HG03066 (cell line): ENCODE measurements around the gene EEF1AKMT1.

ENCODE experiments used
- ATAC-seq: cut with Tn5 transposase; IDR thresholded peaks from one replicate; pipeline ENCODE4 v1.9.1; 2021; ENCODE audit warnings: low read depth; ENCODE audit not compliant: unreplicated experiment

Gene EEF1AKMT1

DNA sequence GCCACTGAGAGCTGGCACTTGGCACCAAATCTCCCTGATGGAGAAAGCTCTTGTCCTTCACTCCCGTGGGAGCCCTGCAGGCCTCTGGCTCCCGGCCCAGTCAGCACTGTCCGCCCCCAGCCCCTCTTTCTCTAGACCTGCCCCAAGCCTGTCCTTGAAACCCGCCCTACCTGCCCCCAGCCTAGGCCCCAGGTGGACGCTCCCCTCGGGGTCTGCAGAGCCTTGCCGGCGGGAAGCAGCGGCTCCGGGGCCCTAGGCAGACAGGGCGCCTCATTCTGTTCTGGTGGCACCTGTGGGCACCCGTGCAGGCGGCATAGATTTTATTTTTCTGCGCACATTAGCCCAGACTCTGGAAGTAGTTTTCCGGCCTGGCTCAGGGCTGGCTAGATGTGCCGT is 52.7 kb downstream of the EEF1AKMT1 start:
- no peak for ATAC-seq

DNA sequence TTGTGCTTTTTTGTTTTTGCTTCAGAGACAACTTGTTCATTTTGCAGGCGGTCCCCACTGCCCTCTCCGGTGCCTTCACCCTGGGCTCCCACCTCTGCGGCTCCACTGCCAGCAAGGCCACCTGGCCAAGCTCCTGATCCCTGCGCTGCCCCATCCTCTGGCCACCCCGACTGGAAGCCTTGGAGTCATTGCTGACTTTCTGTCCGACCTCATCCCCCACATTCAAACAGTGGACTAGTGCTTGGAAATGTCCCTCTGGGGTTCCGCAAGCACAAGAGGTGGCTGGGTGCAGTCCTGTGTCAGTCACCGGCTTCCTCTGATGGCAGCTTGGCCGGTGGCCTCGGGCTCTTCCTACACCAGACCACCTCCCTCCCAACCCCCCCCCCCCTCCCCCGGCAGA is 53.3 kb downstream of the EEF1AKMT1 start:
- no peak for ATAC-seq

DNA sequence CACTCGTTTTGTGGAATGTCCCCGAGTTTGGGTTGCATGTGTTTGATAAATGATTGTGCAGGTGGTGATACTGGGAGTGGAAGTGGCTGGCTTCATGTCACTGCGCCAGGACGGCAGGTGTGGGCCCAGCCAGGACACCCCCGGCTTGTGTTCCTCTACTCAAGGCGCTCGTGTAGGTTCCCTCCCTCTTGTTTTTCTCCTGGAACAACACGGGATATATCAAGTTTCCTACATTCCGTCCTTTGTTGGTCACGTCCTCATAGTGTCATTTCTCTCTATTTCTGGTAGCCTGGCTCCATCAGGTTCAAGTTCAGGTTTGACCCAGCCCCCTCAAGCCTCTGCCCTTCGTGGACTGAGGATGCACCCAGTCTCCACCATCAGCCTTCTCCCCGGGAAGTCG is 54.0 kb downstream of the EEF1AKMT1 start:
- no peak for ATAC-seq

DNA sequence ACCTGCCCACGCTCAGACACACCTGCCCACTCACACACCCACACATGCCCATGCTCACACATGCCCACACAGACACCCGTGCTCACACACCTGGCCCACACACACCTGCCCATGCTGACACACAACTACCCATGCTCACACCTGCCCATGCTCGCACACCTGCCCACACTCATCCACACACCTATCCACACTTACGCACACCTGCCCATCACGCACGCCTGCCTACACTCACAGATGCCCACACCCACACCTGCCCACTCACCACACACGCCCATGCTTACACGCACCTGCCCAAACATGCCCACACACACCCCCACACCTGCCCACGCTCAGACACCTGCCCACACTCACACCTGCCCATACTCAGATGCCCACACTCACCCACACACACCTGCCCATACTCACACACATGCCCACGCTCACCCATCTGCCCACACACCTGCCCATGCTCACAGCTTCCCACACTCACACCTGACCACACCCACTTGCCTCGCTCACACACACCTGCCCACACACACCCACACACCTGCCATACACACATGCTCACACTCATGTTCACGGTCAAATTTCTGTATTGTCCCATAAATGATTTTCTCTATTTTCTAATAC is 54.7 kb downstream of the EEF1AKMT1 start:
- no peak for ATAC-seq

DNA sequence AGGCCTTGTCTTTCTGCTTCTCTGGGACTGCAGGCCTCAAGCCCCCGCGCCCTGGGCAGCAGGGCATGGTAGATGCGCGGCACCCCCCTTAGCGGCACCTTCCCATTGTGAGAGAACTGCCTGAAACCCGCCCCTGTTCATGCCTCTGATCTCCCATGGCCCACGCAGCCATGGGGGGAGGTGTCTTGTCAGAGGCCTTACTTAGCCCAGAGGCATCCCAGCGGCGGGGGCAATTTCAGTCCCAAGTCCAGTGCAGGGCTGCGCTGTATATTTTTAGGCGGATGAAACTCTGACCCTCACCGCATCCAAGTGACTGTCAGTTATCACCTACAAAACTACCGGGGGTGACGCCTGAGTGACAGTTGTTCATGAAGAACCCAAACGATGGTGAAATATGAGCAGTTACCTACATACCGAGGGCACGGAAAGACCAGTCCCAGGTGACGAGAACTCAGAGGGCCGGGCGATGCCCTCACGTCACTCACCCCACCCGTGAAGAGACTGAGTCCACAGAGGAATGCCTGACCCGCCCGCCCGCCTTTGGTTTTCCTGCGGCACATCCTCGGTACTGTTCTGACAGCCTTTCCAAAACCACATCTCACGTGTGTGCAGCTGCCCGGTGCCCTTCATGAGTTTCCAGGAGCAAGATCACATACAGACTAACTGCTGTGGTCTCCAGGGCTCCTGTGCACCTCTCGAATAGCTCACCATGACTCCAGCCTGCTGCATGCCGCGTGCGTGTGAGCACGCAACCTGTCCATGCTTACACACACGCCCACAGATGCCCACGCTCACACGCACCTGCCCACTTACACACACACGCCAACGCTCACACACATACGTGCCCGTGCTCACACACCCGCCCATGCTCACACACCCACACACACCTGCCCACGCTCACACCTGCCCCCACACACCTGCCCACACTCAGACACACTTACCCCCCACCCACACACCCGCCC is 55.9 kb downstream of the EEF1AKMT1 start:
- ATAC-seq: no peak

DNA sequence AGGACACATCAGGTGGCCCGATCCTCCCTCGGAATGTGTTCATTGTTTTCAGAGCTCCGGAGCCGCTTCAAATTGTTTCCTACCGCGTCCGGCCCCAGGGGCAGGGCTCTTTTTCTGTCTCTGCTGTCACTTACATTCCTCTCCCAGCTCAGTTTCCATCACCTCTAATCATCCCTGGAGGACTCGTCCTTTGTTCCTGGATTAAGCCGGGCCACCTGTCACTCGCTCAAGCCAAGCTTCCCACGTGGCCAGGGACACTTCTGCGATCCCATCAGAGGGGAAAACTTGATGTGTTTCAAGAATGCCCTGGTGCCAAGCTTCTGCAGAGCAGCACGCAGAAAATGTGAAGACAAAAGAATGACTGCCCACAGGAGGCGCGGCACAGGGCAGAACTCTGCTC is 56.8 kb downstream of the EEF1AKMT1 start:
- ATAC-seq: no peak

DNA sequence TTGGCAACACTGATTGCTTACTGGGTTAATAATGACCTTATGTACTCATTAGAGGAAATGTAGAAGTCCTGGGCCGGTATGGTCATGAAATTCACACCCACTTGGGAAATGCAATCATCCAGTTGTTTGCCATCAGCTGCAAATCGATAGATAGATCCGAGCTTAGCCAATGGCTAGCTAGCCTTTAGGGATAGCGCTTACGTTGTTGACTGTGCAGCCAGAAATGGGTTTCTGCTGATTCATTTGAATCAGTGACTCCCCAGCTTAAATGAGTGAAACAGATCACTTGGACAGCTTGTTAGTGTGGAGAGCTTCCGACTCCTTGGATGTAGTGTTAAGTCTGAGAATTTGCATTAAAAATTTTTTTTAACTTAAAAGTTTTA is 58.4 kb downstream of the EEF1AKMT1 start:
- ATAC-seq: no peak

DNA sequence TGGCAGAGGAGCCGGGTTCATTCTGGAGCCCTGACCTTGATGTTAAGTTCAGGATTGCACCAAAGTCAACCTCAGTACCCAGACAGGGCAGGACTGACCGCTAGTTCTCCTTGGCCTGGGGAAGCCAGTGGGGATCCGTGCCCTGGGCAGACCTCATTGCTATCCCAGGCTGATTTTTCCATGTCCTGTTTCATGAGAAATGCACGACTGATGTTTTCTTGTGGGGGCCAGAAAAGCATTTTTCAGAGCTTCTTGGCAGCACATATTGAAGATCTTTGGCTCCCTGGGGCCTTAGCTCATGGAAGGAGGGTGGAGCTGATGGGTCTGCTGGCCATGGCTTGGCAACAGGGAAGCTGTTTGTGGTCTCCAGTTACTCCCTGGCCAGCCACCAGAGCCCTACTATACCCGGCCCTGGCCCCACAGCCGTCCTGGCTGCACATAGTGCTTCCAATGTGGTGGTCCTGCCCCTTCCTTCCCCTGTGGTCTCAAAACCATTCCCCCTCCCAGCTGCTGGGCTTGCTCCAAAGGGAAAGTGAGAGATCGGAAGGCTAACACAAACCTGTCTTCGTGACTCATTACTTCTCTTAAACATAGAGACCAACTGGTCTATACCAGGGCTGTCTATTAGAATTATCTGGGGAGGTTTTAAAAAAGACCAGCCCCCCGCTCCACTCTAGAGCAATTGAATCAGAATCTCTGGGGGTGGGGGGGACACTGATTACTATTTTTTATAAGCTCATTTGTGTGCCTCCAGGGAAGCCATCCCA is 59.0 kb downstream of the EEF1AKMT1 start:
- no peak for ATAC-seq

DNA sequence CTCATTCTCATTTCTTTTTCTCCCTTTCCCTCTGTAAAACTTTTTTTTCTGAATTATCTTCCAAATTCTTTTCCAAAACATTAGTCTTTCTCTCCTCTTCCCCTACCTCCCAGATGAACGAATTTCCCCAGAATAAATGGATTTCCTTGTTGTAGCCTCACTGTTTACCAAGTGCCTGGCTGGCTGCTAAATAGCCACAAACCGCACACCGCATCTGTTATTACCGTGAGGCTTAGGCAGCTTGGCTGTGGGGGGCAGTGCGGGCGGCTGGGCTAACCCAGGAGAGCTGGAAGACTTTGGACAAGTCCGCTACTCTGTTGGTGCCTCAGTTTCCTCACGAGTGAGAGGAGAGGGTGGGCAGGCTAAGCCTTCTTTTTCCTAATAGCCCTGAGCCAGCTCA is 59.6 kb downstream of the EEF1AKMT1 start:
- no peak for ATAC-seq

DNA sequence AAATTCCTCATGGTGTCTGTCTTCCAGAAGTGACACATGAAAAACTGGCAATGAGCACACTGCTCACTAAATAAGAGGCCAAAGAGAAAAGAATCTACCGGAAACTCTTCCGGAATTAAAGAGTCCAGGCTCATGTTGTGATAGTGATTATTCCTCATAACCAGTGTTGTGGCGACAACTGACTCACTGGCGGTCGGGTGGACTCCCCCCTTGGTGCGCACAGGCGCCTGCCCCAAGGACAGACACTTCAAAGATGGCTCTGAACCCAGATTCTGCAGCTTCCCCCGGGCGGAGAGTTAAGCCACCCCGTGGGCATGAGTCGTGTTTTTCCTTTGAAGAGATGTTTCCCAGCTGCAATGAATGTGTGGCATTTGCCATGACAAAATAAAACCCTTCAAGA is 60.0 kb downstream of the EEF1AKMT1 start:
- no peak for ATAC-seq

DNA sequence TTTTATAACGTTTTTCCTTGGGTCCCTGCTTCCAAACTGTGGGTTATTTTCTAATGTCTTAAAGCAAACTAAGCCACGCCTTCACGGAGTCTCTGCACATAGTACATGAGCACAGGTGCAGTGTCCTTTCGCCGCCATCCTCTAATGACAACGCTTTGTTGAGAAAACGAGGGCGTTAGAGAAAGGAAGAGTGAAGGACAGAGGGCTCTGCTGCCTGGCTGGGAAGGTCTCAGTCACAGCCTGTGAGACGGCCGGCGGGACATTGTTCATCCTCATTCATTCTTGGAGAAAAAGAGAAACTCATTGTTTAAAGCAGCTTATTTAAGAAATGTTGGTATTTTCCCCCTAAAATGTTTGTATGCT is 60.8 kb downstream of the EEF1AKMT1 start:
- ATAC-seq: no peak

DNA sequence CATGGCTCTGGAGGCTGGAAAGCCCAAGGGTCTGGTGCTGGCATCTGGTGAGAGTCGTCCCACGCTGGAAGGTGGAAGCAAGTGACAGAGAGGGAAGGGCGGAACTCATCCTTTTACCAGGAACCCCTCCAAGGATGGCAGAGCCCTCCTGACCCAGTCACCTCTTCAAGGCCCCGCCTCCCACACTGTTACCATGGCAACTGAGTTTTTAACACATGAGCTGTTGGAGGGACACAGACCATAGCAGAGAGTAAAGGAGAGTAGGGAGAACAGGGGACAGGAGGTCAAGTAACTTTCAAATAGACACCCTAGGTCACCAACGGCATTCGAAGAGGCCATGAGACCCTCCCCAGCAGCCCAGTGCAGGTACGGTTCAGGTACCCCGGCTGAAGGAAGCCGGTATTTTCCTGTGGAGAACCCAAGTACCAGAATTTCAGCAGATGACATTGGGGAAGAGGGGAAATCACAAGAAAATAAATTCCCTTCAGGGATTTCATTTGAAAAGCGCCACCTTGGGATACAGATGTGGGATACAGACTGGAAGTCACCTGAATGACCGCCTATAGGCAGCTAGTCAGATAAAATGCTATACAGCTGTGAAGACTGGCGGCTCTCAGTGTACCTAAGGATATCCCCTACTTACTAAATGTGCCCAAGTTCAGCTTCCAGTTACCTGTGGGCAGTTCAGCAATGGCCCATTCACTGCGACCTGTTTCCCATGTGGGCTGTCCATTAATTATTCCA is 62.3 kb downstream of the EEF1AKMT1 start:
- no peak for ATAC-seq

DNA sequence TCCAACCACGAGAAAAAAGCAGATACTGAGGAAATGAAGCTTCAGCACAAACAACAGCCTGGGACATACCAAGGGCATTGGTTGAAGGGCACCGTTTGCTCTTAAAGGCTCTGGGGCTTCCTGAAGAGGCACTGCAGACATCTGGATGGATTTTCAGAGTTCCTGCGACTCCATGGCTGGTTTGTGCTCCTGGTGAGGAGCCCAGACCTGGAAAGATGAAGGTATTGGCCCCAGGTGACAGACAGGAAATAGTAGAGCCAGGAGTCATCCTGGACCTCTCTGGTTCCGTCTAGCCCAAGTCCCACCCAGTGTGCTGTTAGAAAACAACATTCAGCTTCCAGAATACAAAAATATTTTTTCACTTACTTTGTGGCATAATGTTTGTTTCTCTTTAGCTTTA is 64.0 kb downstream of the EEF1AKMT1 start:
- ATAC-seq: no peak

DNA sequence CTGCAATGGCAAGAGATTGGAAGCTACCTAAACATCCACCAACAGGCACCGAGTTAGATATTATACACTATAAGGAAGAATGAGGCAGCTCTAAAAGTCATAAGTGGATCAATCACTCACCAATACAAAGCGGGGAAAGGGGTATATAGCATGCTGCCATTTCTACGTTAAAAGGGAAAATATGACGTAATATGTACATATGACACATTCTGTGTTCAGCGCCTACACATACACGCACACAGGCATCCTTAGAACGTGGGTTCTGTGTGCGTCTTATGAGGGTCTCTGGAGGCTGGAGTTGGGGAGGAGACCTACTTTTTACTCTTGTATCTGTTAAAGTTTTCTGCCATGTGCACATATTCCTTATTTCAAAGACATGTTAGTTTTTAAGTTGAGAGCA is 64.4 kb downstream of the EEF1AKMT1 start:
- no peak for ATAC-seq

DNA sequence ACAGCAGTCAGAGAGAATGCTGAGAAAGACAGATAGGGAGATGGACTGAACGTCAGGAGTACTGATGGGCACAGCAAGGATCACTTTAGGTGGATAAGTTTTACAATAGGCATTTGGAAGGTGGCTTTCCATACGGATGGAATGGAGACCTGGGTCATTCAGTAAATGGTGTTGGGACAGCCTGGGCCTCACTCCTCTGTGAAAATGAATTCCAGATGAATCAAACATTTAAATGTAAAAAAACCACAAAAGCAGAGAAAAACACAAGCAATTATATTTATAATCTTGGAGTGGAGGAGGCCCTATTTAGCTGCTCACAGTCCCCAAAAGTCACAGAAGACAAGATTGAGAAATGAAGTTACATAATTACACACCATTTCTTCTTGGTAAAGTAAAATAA is 65.5 kb downstream of the EEF1AKMT1 start:
- no peak for ATAC-seq

DNA sequence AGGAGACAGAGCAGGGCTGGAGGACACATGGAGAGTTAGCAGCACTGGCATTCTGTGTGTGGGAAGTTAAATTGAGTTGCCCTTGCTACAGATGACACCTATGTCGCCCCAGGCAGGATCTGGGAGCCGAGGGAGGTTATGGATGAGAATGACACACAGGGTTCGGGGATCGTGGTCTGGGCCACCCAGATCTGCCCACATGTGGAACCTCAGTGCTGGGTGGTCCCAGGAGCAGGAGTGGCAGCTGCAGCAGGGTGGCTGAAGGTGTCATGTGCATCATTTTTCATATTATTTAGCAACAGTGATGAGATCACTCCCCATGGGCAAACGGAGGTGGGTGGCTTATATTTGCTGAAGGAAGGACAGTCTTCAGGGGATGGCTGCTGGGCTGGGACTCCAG is 67.1 kb downstream of the EEF1AKMT1 start:
- no peak for ATAC-seq

DNA sequence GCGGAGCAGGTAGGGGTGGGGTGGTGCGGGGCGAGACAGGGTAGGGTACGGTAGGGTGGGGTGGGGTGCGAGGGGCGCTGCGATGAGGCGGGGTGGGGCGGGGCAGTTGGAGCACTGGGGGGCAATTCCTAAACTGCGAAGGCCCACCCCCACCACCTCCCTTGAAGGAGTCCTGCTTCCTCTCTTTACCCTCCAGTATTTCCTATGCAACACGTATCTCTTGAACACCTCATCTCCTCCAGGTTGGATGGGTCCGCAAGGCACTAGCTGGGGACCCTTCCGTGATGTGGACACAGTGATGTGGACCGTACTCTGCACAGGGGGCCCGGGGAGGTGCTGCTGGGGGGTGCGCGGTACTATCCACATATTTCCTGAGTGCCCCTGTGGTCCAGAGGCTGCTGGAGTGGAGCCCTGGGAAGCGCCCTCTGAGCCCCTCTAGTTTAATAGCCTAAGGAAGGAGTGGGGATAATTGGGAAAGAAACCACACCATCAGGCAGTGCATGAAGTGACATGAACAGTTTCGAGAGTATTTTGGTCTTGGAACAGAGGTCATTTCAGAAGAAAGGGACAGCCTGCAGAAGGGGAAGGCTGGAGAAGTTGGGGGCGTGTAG is 69.2 kb downstream of the EEF1AKMT1 start:
- no peak for ATAC-seq

DNA sequence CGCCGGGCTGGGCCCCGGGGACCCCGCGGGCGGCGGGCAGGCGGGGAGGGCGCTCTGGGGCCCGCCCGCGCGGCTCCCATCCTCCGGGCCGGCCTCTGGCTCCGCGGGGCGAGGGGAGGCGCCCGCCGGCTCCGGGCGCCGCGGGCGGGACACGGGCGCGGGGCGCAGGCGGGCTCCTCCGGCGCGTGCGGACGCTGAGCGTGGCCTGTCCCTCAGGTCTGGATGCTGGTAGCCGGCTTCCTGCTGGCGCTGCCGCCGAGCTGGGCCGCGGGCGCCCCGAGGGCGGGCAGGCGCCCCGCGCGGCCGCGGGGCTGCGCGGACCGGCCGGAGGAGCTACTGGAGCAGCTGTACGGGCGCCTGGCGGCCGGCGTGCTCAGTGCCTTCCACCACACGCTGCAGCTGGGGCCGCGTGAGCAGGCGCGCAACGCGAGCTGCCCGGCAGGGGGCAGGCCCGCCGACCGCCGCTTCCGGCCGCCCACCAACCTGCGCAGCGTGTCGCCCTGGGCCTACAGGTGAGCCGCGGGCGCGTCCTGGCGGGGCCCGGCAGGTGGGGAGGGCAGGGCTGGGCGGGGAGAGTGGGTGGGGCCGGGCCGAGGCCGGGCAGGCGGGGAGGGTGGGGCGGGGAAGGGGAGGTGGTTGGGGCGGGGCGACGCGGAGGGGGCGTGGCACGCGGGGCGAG is 69.8 kb downstream of the EEF1AKMT1 start:
- ATAC-seq: peak; percentile 77

DNA sequence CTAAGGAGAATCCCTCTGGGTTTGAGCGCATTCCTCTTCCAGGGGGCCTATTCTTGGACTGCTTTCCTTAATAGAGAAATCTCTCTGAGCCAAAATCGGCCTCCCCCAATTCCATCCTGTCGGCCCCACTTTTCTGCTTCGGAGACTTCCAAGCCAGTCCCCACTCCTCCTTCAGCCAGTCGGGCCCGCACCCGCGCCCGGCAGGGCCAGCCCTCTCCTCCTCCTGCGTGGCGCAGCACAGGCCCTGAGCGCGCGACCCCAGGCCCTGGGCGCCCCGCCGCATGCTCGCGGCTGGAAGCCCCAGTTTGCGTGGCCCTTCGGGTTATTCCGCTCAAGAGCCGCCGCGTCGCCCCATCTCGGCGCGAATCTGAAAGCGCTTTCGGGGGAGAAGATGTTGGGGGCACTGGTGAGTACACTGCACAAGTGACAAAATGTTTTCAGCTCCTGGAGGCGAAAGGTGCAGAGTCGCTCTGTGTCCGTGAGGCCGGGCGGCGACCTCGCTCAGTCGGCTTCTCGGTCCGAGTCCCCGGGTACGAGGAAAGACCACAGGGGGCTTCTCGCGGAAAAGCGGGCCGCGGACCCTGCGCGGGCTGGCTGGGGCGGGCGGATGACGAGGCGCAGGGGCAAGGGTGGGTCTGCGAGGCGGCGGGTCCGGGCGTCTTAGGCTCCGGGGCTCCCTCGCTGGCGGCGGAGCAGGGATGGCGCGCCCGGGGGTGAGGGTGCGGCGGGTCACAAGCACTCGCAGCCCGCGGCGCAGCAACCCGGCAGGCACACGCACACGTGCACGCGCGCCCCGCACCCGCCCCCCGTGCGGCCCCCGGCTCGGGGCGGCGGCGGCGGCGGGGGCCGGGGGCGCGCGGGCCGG is 70.6 kb downstream of the EEF1AKMT1 start, which contains the start of gene IL17D:
Gene IL17D (plus strand): TSS at position 785 of the 865 bp plus-strand sequence. CDS start 303 bp downstream, outside the sequence.
- peak; percentile 28 for ATAC-seq
